A673 (cell line): ENCODE data around the gene OOSP1. TPM values are rescaled to one million over a fixed set of nuclear protein-coding genes. Genes with fewer than 3 reads are reported as not detected.

Source experiments
- BruUV-seq: library from RNA; stranded (reverse); fragments of 400-500 nt; replicated peaks from 2 replicates; lab custom pipeline; 2021; lab: Mats Ljungman, UMichigan
- CTCF ChIA-PET: fragments of 300-600 bp; sonication (Branson Sonifier 250); formaldehyde crosslinking; loops from one replicate; lab custom pipeline; 2022; ENCODE audit warnings: antibody characterized with exemption; lab: Charles Lee
- POLR2A ChIA-PET: fragments of 300-600 bp; sonication (Branson Sonifier 250); formaldehyde crosslinking; loops from one replicate; lab custom pipeline; 2022; ENCODE audit warnings: antibody characterized with exemption; ENCODE audit not compliant: low non-redundant PET; lab: Charles Lee
- DNase-seq: peaks from one replicate; pipeline ENCODE4 v3.0.0-alpha.2; 2015; ENCODE audit warnings: low spot score
- H3K27ac ChIP-seq: fragments of 200-600 bp; sonication (generic); 2 replicates; pipeline ENCODE4 v1.5.1; 2016; ENCODE audit warnings: mixed run types, low read depth, mild to moderate bottlenecking, mixed read lengths, antibody characterized with exemption, low read length; ENCODE audit not compliant: poor library complexity, severe bottlenecking
- H3K27me3 ChIP-seq: fragments of 200-600 bp; sonication (generic); replicated peaks from 2 replicates; pipeline ENCODE4 v1.6.1; 2017; ENCODE audit warnings: mixed run types, low read depth, mild to moderate bottlenecking, mixed read lengths, antibody characterized with exemption, low read length; ENCODE audit not compliant: insufficient read depth, poor library complexity
- H3K36me3 ChIP-seq: fragments of 200-600 bp; sonication (generic); 2 replicates; pipeline ENCODE4 v1.6.1; 2016; ENCODE audit warnings: mixed run types, mild to moderate bottlenecking, mixed read lengths, antibody characterized with exemption, low read length; ENCODE audit not compliant: insufficient read depth, poor library complexity, severe bottlenecking
- H3K4me1 ChIP-seq: fragments of 200-600 bp; sonication (generic); 2 replicates; pipeline ENCODE4 v1.6.1; 2017; ENCODE audit warnings: mixed run types, mild to moderate bottlenecking, mixed read lengths, antibody characterized with exemption, low read length; ENCODE audit not compliant: insufficient read depth, poor library complexity, severe bottlenecking
- H3K4me3 ChIP-seq: fragments of 200-600 bp; sonication (generic); 2 replicates; pipeline ENCODE4 v1.5.1; 2016; ENCODE audit warnings: low read depth, mixed run types, mild to moderate bottlenecking, mixed read lengths, low read length; ENCODE audit not compliant: poor library complexity, severe bottlenecking
- H3K9me3 ChIP-seq: fragments of 200-600 bp; sonication (generic); 2 replicates; pipeline ENCODE4 v1.6.1; 2016; ENCODE audit warnings: mixed run types, low read depth, mild to moderate bottlenecking, mixed read lengths, antibody characterized with exemption, low read length; ENCODE audit not compliant: poor library complexity, severe bottlenecking
- CTCF ChIP-seq: fragments of 300-800, 200-600 bp; sonication (generic); conservative IDR thresholded peaks from 2 replicates; pipeline ENCODE4 v1.5.1; 2017; ENCODE audit warnings: low read depth, mild to moderate bottlenecking, antibody characterized with exemption, low read length, moderate library complexity, mixed read lengths
- EZH2 ChIP-seq: fragments of 200-600 bp; sonication (generic); IDR thresholded peaks from 2 replicates; pipeline ENCODE4 v1.6.1; 2017; ENCODE audit warnings: borderline replicate concordance, low read depth, mild to moderate bottlenecking, mixed read lengths, antibody characterized with exemption, low read length; ENCODE audit not compliant: poor library complexity, severe bottlenecking
- intact Hi-C: fragments of 100-400 bp; cut with micrococcal nuclease; formaldehyde crosslinking; loops from one replicate; pipeline ENCODE4 v1.10.0; 2022; ENCODE audit not compliant: unreplicated experiment
- total RNA-seq: library from RNA; stranded (reverse); gene quantifications from 2 replicates; pipeline ENCODE4 v1.2.3, GENCODE V29; 2021

Gene OOSP1
- total RNA-seq, 1 experiment from 2014 or later: not detected

GRCh38 chr11:59983212-59983611 lies 45.0 kb downstream of the OOSP1 start:
- H3K9me3 ChIP-seq: no peaks in the 10 kb centered on the region
- ChIA-PET POLR2A (no interaction called here), CTCF (no interaction called here)
- intact Hi-C loops: no loop called here
- H3K36me3 ChIP-seq: no peaks in the 10 kb centered on the region
- H3K27me3 ChIP-seq: peaks cover 12% of the 10 kb centered on the region
- DNase-seq: no peak
- H3K4me1 ChIP-seq: no peaks in the 10 kb centered on the region
- BruUV-seq: no TSS peak
- TF ChIP-seq CTCF: no peak
- no peak for TF ChIP-seq EZH2
- H3K4me3 ChIP-seq: no peak overlapping the region
- H3K27ac ChIP-seq: no peak overlapping the region

GRCh38 chr11:59984368-59984767 lies 46.1 kb downstream of the OOSP1 start:
- ChIA-PET POLR2A (no interaction called here), CTCF (no interaction called here)
- no TSS peak for BruUV-seq
- Histone ChIP-seq H3K4me3 (no peak overlapping the region), H3K27me3 (peaks cover 3% of the 10 kb centered on the region), H3K36me3 (no peaks in the 10 kb centered on the region), H3K4me1 (no peaks in the 10 kb centered on the region), H3K27ac (no peak overlapping the region), H3K9me3 (no peaks in the 10 kb centered on the region)
- no peak for TF ChIP-seq CTCF
- TF ChIP-seq EZH2: no peak
- intact Hi-C loops: no loop called here
- no peak for DNase-seq

- no peaks in the 10 kb centered on the region for H3K36me3 ChIP-seq
- BruUV-seq: no TSS peak
- H3K9me3 ChIP-seq: no peaks in the 10 kb centered on the region
- TF ChIP-seq EZH2: no peak
- TF ChIP-seq CTCF: no peak
- no peaks in the 10 kb centered on the region for H3K4me1 ChIP-seq
- ChIA-PET POLR2A (no interaction called here), CTCF (no interaction called here)
- DNase-seq: no peak
- intact Hi-C loops: no loop called here
- H3K27ac ChIP-seq: no peak overlapping the region
- H3K27me3 ChIP-seq: no peaks in the 10 kb centered on the region
- H3K4me3 ChIP-seq: no peak overlapping the region
Measured at GRCh38 chr11:59990421-59990820, 52.2 kb downstream of the OOSP1 start.
